Stimulated activated CD4-positive, alpha-beta T cell treated with anti-CD3 and anti-CD28 coated beads, Interleukin-15, amount 100 ng/mL, for 1 hour (primary cell): ENCODE results near the gene FAM234B.
"Not testable (repeated sequence)": the region's sequence is repeated elsewhere in the genome, so short reads cannot be mapped to it uniquely, and the experiment has no call there.

Source experiments
- DNase-seq, 2 donors: peaks; one replicate each; pipeline ENCODE4 v3.0.0-alpha.2; 2020; ENCODE audit warnings: low read depth in 1 of 2, low spot score in 1 of 2

Gene FAM234B

DNA sequence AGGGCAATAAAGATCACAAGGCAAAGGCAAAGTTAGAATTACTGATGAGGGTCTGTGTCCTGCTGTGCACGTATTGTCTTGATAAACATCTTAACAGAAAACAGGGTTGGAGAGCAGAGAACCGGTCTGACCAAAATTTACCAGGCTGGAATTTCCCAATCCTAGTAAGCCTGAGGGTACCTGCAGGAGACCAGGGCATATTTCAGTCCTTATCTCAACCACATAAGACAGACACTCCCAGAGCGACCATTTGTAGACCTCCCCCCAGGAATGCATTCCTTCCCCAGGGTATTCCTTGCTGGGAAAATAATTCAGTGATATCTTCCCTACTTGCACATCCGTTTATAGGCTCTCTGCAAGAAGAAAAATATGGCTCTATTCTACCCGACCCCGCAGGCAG is 9.4 kb downstream of the FAM234B start:
- DNase-seq = not testable (repeated sequence)

DNA sequence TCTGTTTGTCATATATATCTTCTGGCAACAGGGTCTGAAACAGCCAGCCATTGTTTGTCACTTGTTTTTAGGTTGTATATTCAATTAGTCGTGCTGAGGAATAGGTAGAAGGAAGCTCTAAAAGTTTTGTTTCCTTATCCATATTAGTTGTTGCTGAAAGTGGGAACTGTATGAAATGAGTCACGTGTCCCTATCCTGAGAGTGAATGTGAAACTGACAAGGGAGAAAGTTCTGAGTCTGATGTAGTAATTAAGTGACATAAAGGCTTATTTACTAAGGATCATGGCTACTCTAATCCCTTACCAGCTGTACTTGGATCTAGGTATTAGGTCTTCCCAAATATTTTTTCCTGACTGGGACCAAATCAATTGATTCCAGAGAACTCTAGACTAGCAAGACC is 16.4 kb downstream of the FAM234B start:
- DNase-seq = no peak

DNA sequence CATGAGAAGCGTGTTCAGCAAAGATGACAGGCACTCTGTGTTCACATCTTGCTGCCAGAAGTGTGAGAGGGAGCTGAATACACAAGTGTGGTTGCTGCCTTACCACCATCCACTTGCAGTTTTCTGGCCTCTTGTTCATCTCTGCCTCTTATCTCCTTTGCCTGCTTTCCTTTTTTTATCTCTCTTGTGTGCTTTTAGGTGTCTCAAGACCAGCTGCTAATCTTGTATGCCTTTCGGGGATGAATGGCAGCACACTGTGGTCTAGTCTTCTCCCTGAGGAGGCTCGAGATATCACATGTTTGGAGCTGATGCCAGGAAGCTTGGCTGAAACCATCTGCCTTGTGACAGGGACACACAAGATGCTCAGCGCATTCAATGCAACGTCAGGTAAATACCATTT is 17.2 kb downstream of the FAM234B start:
- no peak for DNase-seq

DNA sequence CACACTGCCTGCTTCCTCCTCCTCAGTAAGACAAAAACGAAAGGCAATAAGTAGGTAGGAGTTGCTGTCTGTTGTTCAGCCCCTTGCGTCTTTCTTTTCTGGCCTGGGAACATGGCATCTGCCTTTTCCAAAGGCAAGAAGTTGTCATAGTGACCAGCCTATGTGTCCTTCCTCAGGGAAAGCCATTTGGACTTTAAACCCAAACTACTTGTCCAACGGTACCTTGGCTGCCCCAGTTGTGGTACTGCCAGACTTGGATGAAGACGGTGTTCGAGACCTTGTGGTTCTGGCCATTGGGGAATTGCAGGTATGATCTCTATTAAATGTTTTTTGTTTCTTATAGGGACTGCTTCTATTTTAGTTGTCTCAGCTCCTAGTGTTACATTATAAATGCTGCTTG is 18.5 kb downstream of the FAM234B start:
- DNase-seq = no peak

GRCh38 chr12:13066014-13066413 is 21.8 kb downstream of the FAM234B start:
- DNase-seq = no peak

DNA sequence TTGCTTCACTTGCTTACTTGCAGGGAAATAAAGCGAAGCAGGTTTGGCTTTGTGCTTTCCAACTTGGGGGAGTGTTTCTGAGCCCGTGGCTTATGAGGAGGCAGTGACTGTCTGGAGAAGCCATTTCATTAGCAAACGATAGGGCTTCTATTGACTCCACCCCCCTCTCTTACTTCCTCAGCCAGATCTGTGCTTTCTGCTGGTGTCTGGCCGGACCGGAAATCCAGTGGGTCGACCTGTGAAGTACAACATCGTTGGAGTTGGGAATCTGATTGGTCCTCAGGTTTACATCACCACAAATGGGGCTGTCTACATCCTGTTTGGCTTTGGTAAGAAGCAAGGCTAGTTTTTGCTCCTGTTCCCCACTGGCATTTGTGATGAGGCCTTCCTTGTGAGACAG is 22.3 kb downstream of the FAM234B start:
- no peak for DNase-seq

GRCh38 chr12:13067322-13067721 is 23.1 kb downstream of the FAM234B start:
- no peak for DNase-seq

GRCh38 chr12:13069380-13069779 is 25.2 kb downstream of the FAM234B start:
- no peak for DNase-seq

DNA sequence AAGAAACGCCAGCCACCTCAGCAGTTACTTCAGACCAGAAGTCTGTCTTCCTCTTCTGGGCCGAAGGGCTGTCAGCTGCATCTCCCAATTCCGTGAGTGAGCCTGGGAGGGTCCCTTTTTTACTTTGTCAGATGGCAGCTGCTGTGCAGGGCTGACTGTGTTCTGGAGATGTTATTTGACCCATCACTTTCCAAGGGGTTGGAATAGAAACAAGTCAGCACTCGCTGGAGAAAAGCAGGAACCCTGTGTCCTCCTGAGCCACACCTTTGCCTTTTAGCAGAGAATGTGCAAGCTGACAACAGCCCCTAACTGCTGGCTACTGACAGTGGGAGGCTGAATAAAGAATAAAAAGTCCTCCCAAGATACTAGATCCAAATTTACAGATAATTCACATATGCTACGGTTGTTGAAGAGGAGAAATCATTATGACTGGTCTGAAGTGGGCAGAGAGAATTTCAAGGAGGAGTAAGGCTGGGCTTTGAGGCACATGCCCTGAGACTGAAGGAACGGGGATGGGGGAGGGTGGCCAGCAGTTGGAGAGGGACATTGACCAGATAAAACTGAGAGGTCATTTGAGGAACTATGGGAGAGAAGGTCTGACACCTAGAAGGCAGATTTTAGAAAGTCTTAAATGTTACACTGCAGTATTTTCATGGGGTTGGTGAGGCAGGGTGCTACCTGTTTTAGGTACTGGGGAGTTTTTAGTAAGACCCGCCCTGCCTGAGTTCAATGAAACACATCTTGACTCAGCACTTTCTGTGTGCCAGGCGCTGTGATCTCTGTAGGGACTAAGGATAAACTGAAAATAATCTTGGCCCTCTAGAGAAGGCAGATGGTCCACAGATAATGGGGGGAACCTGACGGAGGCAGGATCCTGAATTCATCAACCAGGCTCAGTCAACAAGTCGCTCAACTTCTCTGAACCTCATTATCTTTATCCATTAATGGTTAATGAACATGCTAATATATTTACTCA is 27.4 kb downstream of the FAM234B start:
- DNase-seq = no peak

DNA sequence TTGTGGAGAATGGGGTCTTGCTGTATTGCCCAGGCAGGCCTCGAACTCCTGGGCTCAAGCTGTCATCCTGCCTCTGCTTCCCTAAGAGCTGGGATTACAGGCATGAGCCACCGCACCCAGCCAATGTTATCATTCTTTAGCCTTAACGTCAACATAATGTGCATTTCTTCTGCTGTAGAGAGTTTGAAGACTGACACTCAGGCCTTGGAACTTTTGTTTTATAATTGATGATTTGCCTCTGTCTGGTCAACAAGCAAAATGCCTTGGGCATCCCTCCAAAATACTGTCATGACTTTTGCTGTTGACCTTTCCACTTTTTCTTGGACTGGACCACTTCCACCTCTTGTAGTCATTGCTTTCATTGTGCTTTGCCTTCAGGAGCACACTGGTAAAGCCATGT is 29.0 kb downstream of the FAM234B start:
- no peak for DNase-seq

DNA sequence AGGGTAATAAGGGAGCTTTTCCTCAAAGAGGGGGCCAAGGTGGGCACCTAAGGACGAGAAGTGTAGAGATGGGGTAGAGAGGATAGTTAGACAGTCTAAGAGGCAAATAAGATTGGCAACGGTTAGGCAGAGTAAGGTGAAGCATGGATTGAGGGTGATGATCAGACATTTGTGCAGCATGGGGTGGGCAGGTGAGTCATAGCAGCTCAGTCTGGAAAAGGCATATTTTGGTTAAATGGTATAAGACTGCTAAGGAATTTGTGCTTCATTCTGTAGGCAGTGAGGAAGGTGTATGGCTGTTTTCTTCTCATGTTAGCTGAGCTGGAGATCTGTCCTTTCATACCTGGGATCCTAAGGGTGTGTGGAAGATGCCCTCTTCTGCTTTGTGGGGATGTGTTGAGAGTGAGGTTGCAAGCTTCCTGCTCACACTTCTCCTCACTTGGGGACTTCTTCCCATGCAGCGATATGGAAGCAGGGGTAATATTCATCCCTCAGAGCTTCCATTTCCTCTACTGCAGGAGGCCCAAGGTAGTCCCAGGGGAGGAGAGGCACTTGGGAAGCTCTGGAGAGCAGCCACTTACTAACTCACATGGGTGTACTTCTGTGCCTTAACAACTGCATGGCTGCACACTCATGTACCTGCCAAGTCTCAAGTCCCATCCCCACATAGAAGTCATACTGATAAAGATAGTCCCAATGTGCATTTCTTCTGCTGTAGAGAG is 30.4 kb downstream of the FAM234B start:
- DNase-seq = no peak

GRCh38 chr12:13075118-13075480 is 30.9 kb downstream of the FAM234B start:
- DNase-seq = no peak

DNA sequence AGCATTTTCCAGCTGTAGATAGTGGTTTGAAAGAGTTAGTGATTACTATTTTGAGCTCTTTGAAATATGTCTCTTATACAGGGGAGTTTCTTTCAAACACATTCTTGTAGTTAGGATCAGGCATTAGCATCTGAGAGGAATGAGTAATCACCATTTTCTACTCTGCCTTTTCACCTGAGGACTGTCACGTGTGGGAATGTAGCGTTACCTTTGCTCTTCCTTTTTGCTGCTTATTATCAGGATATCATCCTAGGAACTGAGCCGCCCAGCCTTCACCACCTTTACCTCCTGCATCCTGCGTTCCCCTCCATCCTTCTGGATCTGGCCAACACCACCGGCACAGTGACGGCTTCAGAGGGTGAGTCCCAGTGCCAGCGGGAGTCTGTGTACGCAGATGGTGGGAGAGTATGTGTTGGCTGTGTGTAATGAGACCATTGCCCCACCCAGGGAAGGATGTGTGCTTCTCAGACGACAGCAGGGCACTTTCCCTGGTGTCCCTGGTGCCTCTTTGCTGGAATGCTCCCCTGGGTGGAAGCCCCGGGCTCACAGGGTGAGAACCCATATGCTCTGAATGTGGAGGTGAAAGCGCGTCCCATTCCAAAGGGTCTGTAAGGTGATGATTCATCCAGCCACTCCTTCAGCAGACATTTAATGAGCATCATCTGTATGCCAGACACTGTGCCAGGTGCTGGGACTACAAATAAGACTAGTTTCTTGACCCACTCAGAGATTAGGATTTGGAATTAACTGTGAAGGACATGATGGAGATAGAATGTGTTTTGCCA is 31.8 kb downstream of the FAM234B start:
- no peak for DNase-seq

DNA sequence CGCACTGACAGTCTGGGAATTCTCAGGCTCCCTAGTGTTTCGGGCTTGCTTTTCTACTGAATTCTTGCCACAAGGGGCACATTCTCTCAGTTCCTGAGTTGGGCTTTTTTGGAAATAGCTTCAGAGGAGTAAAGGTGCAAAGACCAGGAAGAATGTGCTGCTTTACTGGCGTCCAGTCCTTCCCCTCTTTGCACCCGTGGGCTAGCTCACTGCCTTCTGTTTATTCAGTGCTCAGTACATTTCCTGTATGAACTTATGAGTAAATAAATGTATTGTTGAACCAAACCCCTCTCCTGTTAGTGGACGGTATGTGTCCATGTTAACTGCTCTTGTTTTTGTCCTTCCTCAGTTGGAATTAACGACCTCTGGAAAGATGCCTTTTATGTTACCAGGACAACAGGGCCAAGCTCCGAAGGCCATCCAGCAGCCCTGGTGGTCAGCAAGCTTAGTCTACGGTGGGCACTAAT is 35.3 kb downstream of the FAM234B start:
- DNase-seq = no peak

GRCh38 chr12:13080266-13080665 is 36.1 kb downstream of the FAM234B start:
- no peak for DNase-seq

DNA sequence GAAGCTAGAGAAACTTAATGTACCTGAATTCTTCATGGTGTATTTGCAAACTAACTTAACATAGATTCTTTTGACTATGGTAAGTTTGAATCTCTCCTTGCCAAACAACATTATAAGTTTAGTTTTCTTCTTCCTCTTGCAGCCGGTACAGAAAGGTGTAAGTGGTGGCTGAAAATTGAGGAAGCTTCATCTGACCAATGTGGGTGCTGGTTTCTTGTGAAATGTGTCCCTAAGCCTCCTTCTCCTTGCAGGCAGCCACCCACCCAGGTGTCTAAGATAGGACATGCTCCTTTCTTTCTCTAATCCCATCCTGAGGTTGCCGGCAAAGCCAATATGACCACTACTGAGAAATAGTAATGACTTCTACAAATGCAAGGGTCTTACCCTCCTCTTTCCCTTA is 38.7 kb downstream of the FAM234B start:
- no peak for DNase-seq

- not testable (repeated sequence) for DNase-seq
These were observed 39.5 kb downstream of the FAM234B start for GRCh38 chr12:13083638-13084037.

GRCh38 chr12:13084898-13085640 is 40.9 kb downstream of the FAM234B start:
- no peak for DNase-seq

GRCh38 chr12:13085968-13086686 is 41.9 kb downstream of the FAM234B start:
- no peak for DNase-seq

DNA sequence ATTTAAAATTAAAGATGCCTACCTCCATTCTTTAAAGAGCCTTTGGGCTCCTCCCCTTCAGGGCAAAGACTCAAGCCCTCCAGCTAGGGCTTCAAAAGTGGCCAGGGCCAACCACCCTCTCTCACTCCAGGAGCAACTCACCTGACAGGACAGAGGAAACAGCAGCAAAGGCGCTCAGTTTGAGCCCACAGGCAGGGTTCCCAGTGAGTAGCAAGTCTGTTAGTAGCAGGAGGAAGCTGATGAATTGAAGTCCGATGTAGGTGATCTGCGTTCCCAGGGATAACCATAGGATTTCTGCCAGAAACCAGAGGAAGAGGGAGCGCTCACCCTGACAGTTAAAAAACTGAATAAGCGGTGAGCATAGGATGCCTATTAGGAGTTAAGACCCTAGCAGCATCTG is 43.6 kb downstream of the FAM234B start:
- DNase-seq = no peak
